Neural cell (in vitro differentiated cells): ENCODE data around the gene MRPL12.

Source experiments
- EP300 ChIP-seq: fragments of 450-650 bp; conservative IDR thresholded peaks from 2 replicates; pipeline ENCODE4 v1.6.1; 2014; ENCODE audit warnings: antibody characterized with exemption, mild to moderate bottlenecking, moderate library complexity; ENCODE audit not compliant: poor library complexity, severe bottlenecking
- EZH2 ChIP-seq: fragments of 200-600, 300-800 bp; shearing (Covaris generic), sonication (generic); IDR thresholded peaks from 2 replicates; pipeline ENCODE4 v1.6.1; 2014; ENCODE audit warnings: antibody characterized with exemption, low read length, borderline replicate concordance, mild to moderate bottlenecking; ENCODE audit not compliant: insufficient read depth, poor library complexity, severe bottlenecking
- MXI1 ChIP-seq: fragments of 450-650 bp; conservative IDR thresholded peaks from 2 replicates; pipeline ENCODE4 v1.6.1; 2014; ENCODE audit warnings: antibody characterized with exemption, mild to moderate bottlenecking; ENCODE audit not compliant: poor library complexity, severe bottlenecking
- TF ChIP-seq, protein P1 (sequence below): fragments of 450-650 bp; IDR thresholded peaks from 2 replicates; pipeline ENCODE4 v1.5.1; 2014; ENCODE audit warnings: antibody characterized with exemption, mild to moderate bottlenecking, moderate library complexity; ENCODE audit not compliant: poor library complexity, severe bottlenecking

GRCh38 chr17:81687770-81688541 is 15.2 kb upstream of the MRPL12 start:
- TF ChIP-seq, protein P1, sequence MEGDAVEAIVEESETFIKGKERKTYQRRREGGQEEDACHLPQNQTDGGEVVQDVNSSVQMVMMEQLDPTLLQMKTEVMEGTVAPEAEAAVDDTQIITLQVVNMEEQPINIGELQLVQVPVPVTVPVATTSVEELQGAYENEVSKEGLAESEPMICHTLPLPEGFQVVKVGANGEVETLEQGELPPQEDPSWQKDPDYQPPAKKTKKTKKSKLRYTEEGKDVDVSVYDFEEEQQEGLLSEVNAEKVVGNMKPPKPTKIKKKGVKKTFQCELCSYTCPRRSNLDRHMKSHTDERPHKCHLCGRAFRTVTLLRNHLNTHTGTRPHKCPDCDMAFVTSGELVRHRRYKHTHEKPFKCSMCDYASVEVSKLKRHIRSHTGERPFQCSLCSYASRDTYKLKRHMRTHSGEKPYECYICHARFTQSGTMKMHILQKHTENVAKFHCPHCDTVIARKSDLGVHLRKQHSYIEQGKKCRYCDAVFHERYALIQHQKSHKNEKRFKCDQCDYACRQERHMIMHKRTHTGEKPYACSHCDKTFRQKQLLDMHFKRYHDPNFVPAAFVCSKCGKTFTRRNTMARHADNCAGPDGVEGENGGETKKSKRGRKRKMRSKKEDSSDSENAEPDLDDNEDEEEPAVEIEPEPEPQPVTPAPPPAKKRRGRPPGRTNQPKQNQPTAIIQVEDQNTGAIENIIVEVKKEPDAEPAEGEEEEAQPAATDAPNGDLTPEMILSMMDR = no peak
- no peak for TF ChIP-seq EZH2
- TF ChIP-seq MXI1 = no peak
- no peak for TF ChIP-seq EP300
